Endothelial cell of umbilical vein (primary cell): ENCODE data around the gene PGGT1B. TPM values are rescaled to one million over a fixed set of nuclear protein-coding genes. Genes with fewer than 3 reads are reported as not detected.

ENCODE experiments used
- BruUV-seq: library from RNA; stranded (reverse); fragments of 400-500 nt; replicated peaks from 2 replicates; lab custom pipeline; 2021; lab: Mats Ljungman, UMichigan
- CTCF ChIA-PET: fragments of 300-600, 350-600 bp; sonication (Branson Sonifier 250); formaldehyde crosslinking; loops from one replicate; lab custom pipeline; 2021; ENCODE audit warnings: antibody characterized with exemption, inconsistent platforms; lab: Charles Lee
- POLR2A ChIA-PET: fragments of 300-600, 350-600 bp; sonication (Branson Sonifier 250); formaldehyde crosslinking; loops from one replicate; lab custom pipeline; 2021; ENCODE audit warnings: antibody characterized with exemption, inconsistent platforms; lab: Charles Lee
- DNase-seq: peaks from one replicate; pipeline ENCODE4 v3.0.0-alpha.2; 2011; ENCODE audit warnings: low read depth, low spot score
- FAIRE-seq: peaks from 2 replicates; lab custom pipeline; 2011; peaks lifted over from hg19 to GRCh38; lab: Jason Lieb, UNC
- H2AFZ ChIP-seq: 2 replicates; pipeline ENCODE4 v1.6.0; 2012; ENCODE audit warnings: low read depth, low read length, control low read depth, inconsistent platforms
- H3K27ac ChIP-seq: 2 replicates; pipeline ENCODE4 v1.5.1; 2011; ENCODE audit warnings: low read depth, mild to moderate bottlenecking, control low read depth, low read length, moderate library complexity; ENCODE audit not compliant: insufficient read depth
- H3K27me3 ChIP-seq, 2 experiments: 2 replicates each; pipeline versions ENCODE4 v1.6.0 to v1.6.1; 2011; ENCODE audit warnings: low read length in 2 of 2, mixed read lengths in 1 of 2; ENCODE audit not compliant: control insufficient read depth in 2 of 2, insufficient read depth in 2 of 2
- H3K36me3 ChIP-seq, 2 experiments: 2 replicates in 1 of 2; 3 replicates in 1 of 2; pipeline ENCODE4 v1.5.1; 2011; ENCODE audit warnings: low read length in 2 of 2, mild to moderate bottlenecking in 1 of 2, moderate library complexity in 1 of 2; ENCODE audit not compliant: control insufficient read depth in 2 of 2, insufficient read depth in 2 of 2; ENCODE audit errors: extremely low read depth in 1 of 2
- H3K4me1 ChIP-seq: 3 replicates; pipeline ENCODE4 v1.5.1; 2011; ENCODE audit warnings: mild to moderate bottlenecking, low read length; ENCODE audit not compliant: control insufficient read depth, insufficient read depth; ENCODE audit errors: extremely low read depth
- H3K4me2 ChIP-seq: 2 replicates; pipeline ENCODE4 v1.6.1; 2011; ENCODE audit warnings: low read length, control low read depth, mixed read lengths; ENCODE audit not compliant: insufficient read depth
- H3K4me3 ChIP-seq, 3 experiments: fragments of 200-600 bp in 1 of 3; sonication (generic), shearing (Covaris generic) in 1 of 3; replicated peaks in 1 of 3; 2 replicates each; pipeline ENCODE4 v1.5.1; 2011 to 2016; ENCODE audit warnings: control low read depth in 3 of 3, low read length in 3 of 3, mild to moderate bottlenecking in 2 of 3, inconsistent platforms in 1 of 3, low read depth in 1 of 3, moderate library complexity in 1 of 3; ENCODE audit not compliant: insufficient read depth in 1 of 3
- H3K79me2 ChIP-seq: 2 replicates; pipeline ENCODE4 v1.6.0; 2012; ENCODE audit warnings: low read length, inconsistent platforms; ENCODE audit not compliant: control insufficient read depth, insufficient read depth
- H3K9ac ChIP-seq: replicated peaks from 2 replicates; pipeline ENCODE3; 2011; ENCODE audit warnings: low read length, control low read depth; ENCODE audit not compliant: insufficient read depth; ENCODE audit errors: extremely low read depth
- H3K9me1 ChIP-seq: replicated peaks from 3 replicates; pipeline ENCODE4 v1.6.0; 2011; ENCODE audit warnings: mild to moderate bottlenecking, low read length; ENCODE audit not compliant: control insufficient read depth, insufficient read depth; ENCODE audit errors: extremely low read depth
- H3K9me3 ChIP-seq: replicated peaks from 2 replicates; pipeline ENCODE4 v1.5.1; 2012; ENCODE audit warnings: low read length, inconsistent platforms; ENCODE audit not compliant: control insufficient read depth, insufficient read depth
- H4K20me1 ChIP-seq: replicated peaks from 2 replicates; pipeline ENCODE3; 2011; ENCODE audit warnings: mild to moderate bottlenecking, low read length; ENCODE audit not compliant: control insufficient read depth, insufficient read depth; ENCODE audit errors: extremely low read depth
- CTCF ChIP-seq, 2 donors: IDR thresholded peaks; 1 replicate in 1 of 2; 2 replicates in 1 of 2; pipeline ENCODE4 v1.5.1; 2011; ENCODE audit warnings: low read length in 2 of 2, mild to moderate bottlenecking in 2 of 2, moderate library complexity in 2 of 2, control low read depth in 1 of 2, inconsistent platforms in 1 of 2, low read depth in 1 of 2; ENCODE audit not compliant: insufficient read depth in 1 of 2; ENCODE audit errors: extremely low read depth in 1 of 2
- EZH2 ChIP-seq: IDR thresholded peaks from 2 replicates; pipeline ENCODE4 v1.6.1; 2012; ENCODE audit warnings: borderline replicate concordance, low read depth, mild to moderate bottlenecking, moderate library complexity, low read length, inconsistent platforms; ENCODE audit not compliant: severe bottlenecking
- FOS ChIP-seq: IDR thresholded peaks from 2 replicates; pipeline ENCODE4 v1.6.1; 2011; ENCODE audit warnings: mild to moderate bottlenecking, low read length, moderate library complexity, borderline replicate concordance; ENCODE audit not compliant: insufficient read depth
- GATA2 ChIP-seq: IDR thresholded peaks from 2 replicates; pipeline ENCODE4 v1.7.0; 2011; ENCODE audit warnings: low read depth, mild to moderate bottlenecking, moderate library complexity, mixed read lengths, low read length; ENCODE audit not compliant: insufficient read length, insufficient read depth
- JUN ChIP-seq: IDR thresholded peaks from 2 replicates; pipeline ENCODE4 v1.6.1; 2011; ENCODE audit warnings: borderline replicate concordance, low read depth; ENCODE audit not compliant: insufficient read length, insufficient read depth
- MAX ChIP-seq: IDR thresholded peaks from 2 replicates; pipeline ENCODE4 v1.6.1; 2011; ENCODE audit not compliant: insufficient read depth, insufficient read length
- MYC ChIP-seq: IDR thresholded peaks from one replicate; pipeline ENCODE4 v1.6.1; 2011; ENCODE audit warnings: mild to moderate bottlenecking, low read depth, low read length
- POLR2A ChIP-seq: IDR thresholded peaks from 2 replicates; pipeline ENCODE4 v1.6.1; 2012; ENCODE audit warnings: low read depth, mild to moderate bottlenecking, control low read depth, low read length
- POLR2AphosphoS5 ChIP-seq: IDR thresholded peaks from 2 replicates; pipeline ENCODE4 v1.6.1; 2012; ENCODE audit warnings: low read depth, mild to moderate bottlenecking, control low read depth, low read length, moderate library complexity; ENCODE audit not compliant: insufficient read depth
- dilution Hi-C: fragments of 300-500 bp; cut with MboI; formaldehyde crosslinking; loops from one replicate; pipeline ENCODE4 v1.15.0; 2019; ENCODE audit warnings: low sequenced_read_pairs; ENCODE audit not compliant: extremely low pct_ligation_motif_present
- intact Hi-C: fragments of 100-400 bp; cut with micrococcal nuclease; formaldehyde crosslinking; loops from one replicate; pipeline ENCODE4 v1.10.0; 2022
- polyA plus RNA-seq, 4 experiments: library from polyadenylated mRNA; depleted of rRNA in 3 of 4; stranded (reverse) in 3 of 4; unstranded in 1 of 4; fragments of >200 nt; gene quantifications; 2 replicates each; pipeline versions ENCODE4 v1.2.1 to v1.2.3, GENCODE V29; 2011 to 2012; ENCODE audit warnings: missing spikeins in 1 of 4
- total RNA-seq: library from RNA; stranded (reverse); gene quantifications from 2 replicates; pipeline ENCODE4 v1.2.3, GENCODE V29; 2021

The PGGT1B gene
- total and polyA plus RNA-seq, 2 donors (not counting 3 experiments of a cell fraction or from before 2014, with no cell fraction given) = 2.6 to 42.3 TPM

GRCh38 chr5:115191474-115192031 is 71.1 kb downstream of the PGGT1B start:
- Histone ChIP-seq H3K27me3 (peaks cover 0 to 5% of the 10 kb centered on the region in 2 experiments), H3K4me2 (no peak overlapping the region), H3K9me3 (no peaks in the 10 kb centered on the region), H3K36me3 (no peaks in the 10 kb centered on the region), H3K4me1 (no peaks in the 10 kb centered on the region), H3K4me3 (no peak overlapping the region), H3K9me1 (no peaks in the 10 kb centered on the region), H3K9ac (no peak overlapping the region), H2AFZ (no peak overlapping the region), H3K79me2 (no peaks in the 10 kb centered on the region), H4K20me1 (no peaks in the 10 kb centered on the region), H3K27ac (no peak overlapping the region)
- ChIA-PET CTCF (no interaction called here), POLR2A (no interaction called here)
- intact Hi-C loops (no loop called here), dilution Hi-C loops (no loop called here)
- DNase-seq (no peak), FAIRE-seq (no peak)
- TF ChIP-seq MYC (no peak), MAX (no peak), GATA2 (no peak), POLR2AphosphoS5 (no peak), EZH2 (no peak), JUN (no peak), CTCF (IDR thresholded peaks at IDR 0.05; ENCODE audit: extremely low read depth in 1 of 2, insufficient read depth in 1 of 2, low read depth in 1 of 2, low read length in 2 of 2) (no peak), POLR2A (no peak), FOS (no peak)
- no TSS peak for BruUV-seq
